GM18519 (cell line): Measurements from ENCODE around the gene MYH9.

Source experiments
- ATAC-seq: cut with Tn5 transposase; IDR thresholded peaks from one replicate; pipeline ENCODE4 v1.9.1; 2021; ENCODE audit warnings: mild to moderate bottlenecking, moderate library complexity; ENCODE audit not compliant: unreplicated experiment, low FRiP score

The MYH9 gene

DNA sequence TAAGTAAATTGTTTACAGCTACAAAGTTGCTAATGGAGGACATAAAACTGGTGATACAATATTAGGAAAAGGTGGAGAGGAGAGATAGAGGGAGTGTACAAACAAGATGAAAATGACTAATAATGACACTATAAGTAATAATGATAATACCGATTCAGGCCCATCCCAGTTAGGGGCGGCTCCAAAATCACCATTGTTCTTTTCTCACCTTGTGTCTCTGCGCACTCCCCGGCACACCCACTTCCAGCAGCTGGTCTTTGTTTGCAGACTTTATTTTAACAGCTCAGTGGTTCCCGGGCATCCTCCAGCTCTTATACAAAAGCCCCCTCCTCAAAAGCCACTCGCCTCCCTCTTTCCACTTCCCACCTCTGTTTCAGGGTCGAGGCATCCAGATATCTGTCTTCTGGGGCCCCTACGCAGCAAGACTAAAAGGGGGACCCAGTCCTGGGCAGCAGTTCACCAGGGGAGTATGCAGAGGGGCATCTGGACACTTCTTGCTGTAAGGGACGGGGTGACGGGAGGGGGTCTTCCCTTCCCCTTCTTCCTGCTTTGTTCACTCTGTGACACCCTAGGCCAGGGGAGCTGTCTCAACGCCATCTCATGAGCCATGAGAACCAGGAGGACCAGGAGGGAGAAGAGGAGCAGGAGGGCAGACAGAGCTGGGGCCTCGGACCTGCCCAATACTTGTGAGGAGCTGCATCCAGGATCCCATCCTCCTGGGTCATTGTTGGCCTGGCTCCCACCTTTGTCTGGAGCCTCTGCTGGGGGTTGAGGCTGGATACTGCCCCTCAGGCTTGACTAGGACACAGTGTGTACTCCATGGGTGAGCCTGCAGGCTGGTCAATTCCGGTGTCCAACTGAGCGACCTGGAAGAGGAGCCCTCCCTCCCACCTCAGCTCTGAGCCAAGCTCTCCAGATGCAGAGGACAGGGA, 151.1 kb downstream of the MYH9 start:
- no peak for ATAC-seq

DNA sequence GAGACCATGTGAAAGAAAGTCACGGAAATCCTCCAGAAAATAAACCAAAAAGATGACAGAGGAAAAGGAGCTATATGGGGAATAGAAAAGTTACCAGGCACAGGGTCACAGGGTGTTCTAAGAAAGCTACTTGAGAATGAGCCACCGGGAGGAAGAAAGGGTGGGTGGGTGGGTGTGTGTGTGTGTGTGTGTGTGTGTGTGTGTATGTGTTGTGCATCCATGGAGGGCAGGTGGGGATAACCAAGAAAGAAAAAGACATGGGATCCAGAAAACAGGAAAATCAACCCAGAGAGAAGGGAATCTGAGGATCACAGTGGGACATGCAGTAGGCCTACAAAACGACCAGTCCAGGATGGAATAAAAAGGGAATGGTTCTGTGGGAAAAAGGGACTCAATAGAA, 152.2 kb downstream of the MYH9 start:
- no peak for ATAC-seq

DNA sequence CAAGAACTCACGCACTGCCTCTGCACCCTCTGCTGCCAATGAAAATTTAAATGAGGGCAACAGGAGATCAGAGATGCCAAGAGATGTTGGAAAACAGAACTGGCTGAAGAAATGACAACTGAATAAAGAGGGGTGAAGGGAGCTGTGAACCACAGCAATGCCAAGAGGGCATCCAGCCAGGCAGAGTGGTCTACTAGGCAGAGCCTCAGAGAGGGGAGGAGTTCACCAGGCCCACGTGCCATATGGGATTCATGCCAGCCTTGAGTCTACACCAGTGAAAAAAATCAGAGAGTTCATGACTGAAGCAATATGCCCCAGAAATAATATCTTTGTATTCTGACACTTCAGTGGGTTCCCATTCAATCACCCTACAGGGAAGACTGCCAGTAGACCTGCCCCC, 152.8 kb downstream of the MYH9 start:
- no peak for ATAC-seq

DNA sequence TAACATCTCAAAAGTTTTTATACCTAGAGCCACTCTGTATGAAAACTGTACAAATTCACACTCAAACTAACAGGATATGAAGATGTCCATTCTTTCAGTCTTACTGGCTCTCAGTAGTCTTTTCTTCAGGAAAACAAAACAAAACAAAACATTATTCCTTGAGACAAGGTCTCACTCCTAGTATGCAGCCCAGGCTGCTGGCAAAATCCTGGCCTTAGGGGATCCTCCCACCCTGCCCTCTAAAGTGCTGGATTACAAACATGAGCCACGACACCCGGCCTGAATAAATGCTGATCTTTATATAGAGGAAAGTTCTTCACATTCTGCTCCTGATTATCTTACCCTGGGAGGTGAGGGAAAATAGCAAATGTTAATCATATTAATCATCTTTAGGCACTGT, 153.6 kb downstream of the MYH9 start:
- ATAC-seq, result no peak

DNA sequence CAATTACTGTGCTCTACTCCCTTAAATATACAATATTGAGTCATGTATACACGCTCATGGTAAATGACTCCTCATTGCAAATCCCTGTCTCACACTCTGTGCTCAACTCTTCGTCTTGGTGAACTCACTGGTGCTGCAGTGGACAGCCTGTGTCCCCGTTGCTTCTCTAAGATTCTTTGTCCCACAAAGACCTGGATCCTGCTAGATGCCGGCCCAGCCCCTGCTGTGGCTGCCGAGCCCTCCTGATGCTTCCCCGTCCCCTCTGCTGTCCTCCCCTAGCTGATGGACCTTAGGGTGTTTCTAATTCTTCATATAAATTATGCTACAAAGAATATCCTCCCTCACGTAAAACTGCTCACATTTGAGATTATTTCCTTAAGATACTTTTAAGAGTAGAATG, 154.0 kb downstream of the MYH9 start:
- ATAC-seq, result no peak

DNA sequence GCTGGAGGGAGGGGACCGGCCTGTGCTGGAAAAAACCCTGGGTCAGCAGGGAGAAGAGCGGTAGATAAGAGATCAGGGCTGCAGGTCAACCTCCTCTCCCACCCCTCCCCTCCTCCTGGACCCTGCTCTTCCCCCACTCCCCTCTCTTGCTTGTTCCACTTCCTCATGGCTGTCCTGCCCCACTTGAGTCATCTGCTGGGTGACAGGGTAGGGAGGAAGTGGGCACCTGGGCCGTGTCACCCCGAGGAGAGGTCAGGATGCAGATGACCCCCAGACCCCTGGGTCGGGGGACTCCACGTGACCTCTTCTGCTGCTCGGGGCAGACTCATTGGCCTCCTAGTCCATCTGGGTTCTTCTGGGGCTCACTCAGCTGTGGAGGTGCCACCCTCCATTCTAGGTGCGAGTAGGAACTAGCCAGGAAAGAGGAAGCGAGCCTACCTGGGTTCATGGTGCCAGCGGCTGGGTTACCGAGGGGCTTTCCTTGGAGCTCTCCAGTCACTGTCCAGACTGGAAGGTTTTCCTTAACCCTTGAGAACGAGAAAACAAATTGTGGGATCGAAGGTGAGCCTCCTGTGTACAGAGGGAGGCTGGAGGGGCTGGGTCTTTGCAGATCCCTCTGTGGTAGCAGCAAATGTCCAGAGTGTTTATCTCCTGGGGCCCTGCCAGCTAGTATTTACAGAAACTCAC, 154.9 kb downstream of the MYH9 start:
- no peak for ATAC-seq
